Measurements from ENCODE around the gene AFAP1.

GRCh38 chr4:7744142-7744804 is 195.4 kb downstream of the AFAP1 start:
- TF ChIP-seq, protein P1, sequence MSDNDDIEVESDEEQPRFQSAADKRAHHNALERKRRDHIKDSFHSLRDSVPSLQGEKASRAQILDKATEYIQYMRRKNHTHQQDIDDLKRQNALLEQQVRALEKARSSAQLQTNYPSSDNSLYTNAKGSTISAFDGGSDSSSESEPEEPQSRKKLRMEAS (IDR thresholded peaks at IDR 0.05; ENCODE audit: insufficient read depth, insufficient read length), result no peak
- TF ChIP-seq CTCF (IDR thresholded peaks at IDR 0.05; ENCODE audit: extremely low read depth in 1 of 2, insufficient read depth in 1 of 2, low read depth in 1 of 2, low read length in 2 of 2) (no peak), JUN (IDR thresholded peaks at IDR 0.05; ENCODE audit: borderline replicate concordance, insufficient read depth, insufficient read length, low read depth) (no peak)
